AG04449 (cell line): Measurements from ENCODE around the gene HK3.

Experiments
- CTCF ChIA-PET: fragments of 350-600 bp; formaldehyde crosslinking; extraction: SDS; loops from one replicate; lab custom pipeline; 2021; ENCODE audit warnings: antibody characterized with exemption; lab: Yijun Ruan, JAX
- POLR2A ChIA-PET: fragments of 400-600, 350-600 bp; formaldehyde crosslinking; extraction: SDS; loops from one replicate; lab custom pipeline; 2020; ENCODE audit warnings: antibody characterized with exemption, inconsistent platforms; lab: Yijun Ruan, JAX
- DNase-seq: peaks from one replicate; pipeline ENCODE4 v3.0.0-alpha.2; 2010; ENCODE audit warnings: low read depth, low spot score
- H3K4me3 ChIP-seq: 2 replicates; pipeline ENCODE4 v1.5.1; 2011; ENCODE audit warnings: low read depth, mild to moderate bottlenecking, control low read depth, low read length
- CTCF ChIP-seq: IDR thresholded peaks from one replicate; pipeline ENCODE4 v1.5.1; 2011; ENCODE audit warnings: mild to moderate bottlenecking, moderate library complexity, low read length, control low read depth, inconsistent platforms; ENCODE audit not compliant: insufficient read depth; ENCODE audit errors: missing control alignments

The HK3 gene

GRCh38 chr5:176921714-176922113 is 22.6 kb upstream of the HK3 start:
- no peak for TF ChIP-seq CTCF
- no peak overlapping the region for H3K4me3 ChIP-seq
- ChIA-PET CTCF (no interaction called here), POLR2A (no interaction called here)
- no peak for DNase-seq

GRCh38 chr5:176918613-176919012 is 19.5 kb upstream of the HK3 start:
- CTCF ChIA-PET, result interaction anchor here (2.9 kb wide), 1 partner anchor 258 kb away, joined by 9 read pairs; no protein-coding TSS in a partner anchor
- no peak for TF ChIP-seq CTCF
- POLR2A ChIA-PET, result no interaction called here
- H3K4me3 ChIP-seq, result no peak overlapping the region
- DNase-seq, result no peak

- H3K4me3 ChIP-seq, result no peak overlapping the region
- ChIA-PET CTCF (interaction anchor here (0.6 to 2.9 kb wide), 2 partner anchors 17 to 255 kb away, joined by 3 to 9 read pairs; no protein-coding TSS in a partner anchor), POLR2A (no interaction called here)
- no peak for DNase-seq
- no peak for TF ChIP-seq CTCF
These were observed 17.2 kb upstream of the HK3 start for GRCh38 chr5:176916337-176916736.

- ChIA-PET CTCF (interaction anchor here (2.9 kb wide), 1 partner anchor 255 kb away, joined by 9 read pairs; no protein-coding TSS in a partner anchor), POLR2A (no interaction called here)
These were observed 16.8 kb upstream of the HK3 start for GRCh38 chr5:176915906-176916305.

GRCh38 chr5:176912115-176912514 is 13.0 kb upstream of the HK3 start:
- TF ChIP-seq CTCF, result no peak
- POLR2A ChIA-PET, result no interaction called here
- H3K4me3 ChIP-seq, result no peak overlapping the region
- CTCF ChIA-PET, result interaction anchor here (1.6 kb wide), 1 partner anchor 252 kb away, joined by 5 read pairs; no protein-coding TSS in a partner anchor
- no peak for DNase-seq

More at GRCh38 chr5:176915906-176916305, 16.8 kb upstream of the HK3 start:
- TF ChIP-seq CTCF, result no peak
- no peak overlapping the region for H3K4me3 ChIP-seq
- no peak for DNase-seq

- ChIA-PET POLR2A (no interaction called here), CTCF (interaction anchor here (1.2 to 1.5 kb wide), 3 partner anchors 19 to 249 kb away, joined by 3 to 5 read pairs (median 3); no protein-coding TSS in a partner anchor)
- no peak for TF ChIP-seq CTCF
- DNase-seq, result no peak
- no peak overlapping the region for H3K4me3 ChIP-seq
These were observed 9.7 kb upstream of the HK3 start for GRCh38 chr5:176908675-176909368.
